Neural cell (in vitro differentiated cells): ENCODE results near the gene AJUBA.

ENCODE experiments used
- CTCF ChIP-seq: fragments of 450-650 bp; IDR thresholded peaks from 2 replicates; pipeline ENCODE4 v1.5.1; 2014; ENCODE audit warnings: antibody characterized with exemption, mild to moderate bottlenecking, moderate library complexity; ENCODE audit not compliant: poor library complexity, severe bottlenecking
- EZH2 ChIP-seq: fragments of 200-600, 300-800 bp; shearing (Covaris generic), sonication (generic); IDR thresholded peaks from 2 replicates; pipeline ENCODE4 v1.6.1; 2014; ENCODE audit warnings: antibody characterized with exemption, low read length, borderline replicate concordance, mild to moderate bottlenecking; ENCODE audit not compliant: insufficient read depth, poor library complexity, severe bottlenecking

- TF ChIP-seq EZH2 (no peak), CTCF (no peak)
These were observed 41.4 kb upstream of the AJUBA start for GRCh38 chr14:23023795-23024152.
